ENCODE data around the gene USP3.
"Not testable (repeated sequence)": the region's sequence is repeated elsewhere in the genome, so short reads cannot be mapped to it uniquely, and the experiment has no call there.

Gene USP3

DNA sequence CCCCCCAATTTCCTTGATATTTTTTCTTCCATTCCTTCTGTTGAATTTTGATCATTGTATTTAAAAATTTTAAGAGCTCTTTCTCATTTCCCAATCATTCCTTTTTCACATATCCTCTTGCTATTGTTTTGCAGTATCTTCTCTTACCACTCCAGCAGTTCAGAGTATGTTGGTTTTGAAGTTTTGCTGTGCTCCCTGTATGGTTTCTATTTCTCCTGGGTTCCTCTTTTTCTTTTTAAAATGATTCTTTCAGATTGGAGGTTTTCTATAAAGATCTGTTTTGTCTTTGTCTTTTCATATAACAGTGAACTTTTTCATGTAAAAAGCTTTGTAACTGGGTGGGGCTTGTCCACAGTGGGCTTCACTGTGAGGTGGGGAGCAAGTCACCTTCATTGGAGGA is 12.8 kb downstream of the USP3 start:
- peak in 1 of 2 donors; percentile 60 for DNase-seq

DNA sequence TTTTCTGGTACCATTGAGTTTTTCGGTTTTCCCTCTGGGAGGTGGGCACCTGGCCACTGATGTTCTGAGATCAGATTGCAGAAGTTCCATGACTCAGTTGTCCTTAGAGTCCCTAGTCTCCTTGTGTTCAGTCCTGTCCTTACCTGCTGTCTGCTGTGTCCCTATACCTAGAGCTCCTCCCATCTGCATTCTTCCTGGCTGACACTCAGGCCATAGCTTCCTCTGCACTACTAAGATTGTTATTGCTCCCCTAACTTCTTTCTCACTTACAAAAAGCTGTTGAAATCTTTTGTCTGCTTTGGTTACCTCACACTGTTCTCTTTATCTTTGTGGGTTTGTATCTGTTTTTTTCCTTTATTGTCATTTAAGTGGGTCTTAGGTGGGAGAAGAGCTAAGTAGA is 13.2 kb downstream of the USP3 start:
- DNase-seq, result no peak

DNA sequence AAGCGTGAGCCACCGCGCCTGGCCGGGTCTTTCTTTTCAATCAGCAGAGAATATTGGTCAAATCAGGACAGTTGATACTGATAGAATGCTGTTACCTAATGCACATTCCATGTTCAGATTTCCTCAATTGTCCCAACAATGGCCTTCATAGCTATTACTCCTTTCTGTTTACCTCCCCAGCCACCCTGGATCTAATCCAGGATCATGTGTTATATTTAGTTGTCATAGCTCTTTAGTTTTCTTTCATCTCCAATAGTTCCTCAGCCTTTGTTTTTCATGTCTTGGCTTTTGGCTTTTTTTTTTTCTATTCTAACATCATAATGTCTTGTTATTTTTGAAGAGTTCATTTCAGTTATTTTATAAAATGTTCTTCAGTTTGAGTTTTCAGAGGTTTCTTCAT is 14.6 kb downstream of the USP3 start:
- DNase-seq, result no peak

DNA sequence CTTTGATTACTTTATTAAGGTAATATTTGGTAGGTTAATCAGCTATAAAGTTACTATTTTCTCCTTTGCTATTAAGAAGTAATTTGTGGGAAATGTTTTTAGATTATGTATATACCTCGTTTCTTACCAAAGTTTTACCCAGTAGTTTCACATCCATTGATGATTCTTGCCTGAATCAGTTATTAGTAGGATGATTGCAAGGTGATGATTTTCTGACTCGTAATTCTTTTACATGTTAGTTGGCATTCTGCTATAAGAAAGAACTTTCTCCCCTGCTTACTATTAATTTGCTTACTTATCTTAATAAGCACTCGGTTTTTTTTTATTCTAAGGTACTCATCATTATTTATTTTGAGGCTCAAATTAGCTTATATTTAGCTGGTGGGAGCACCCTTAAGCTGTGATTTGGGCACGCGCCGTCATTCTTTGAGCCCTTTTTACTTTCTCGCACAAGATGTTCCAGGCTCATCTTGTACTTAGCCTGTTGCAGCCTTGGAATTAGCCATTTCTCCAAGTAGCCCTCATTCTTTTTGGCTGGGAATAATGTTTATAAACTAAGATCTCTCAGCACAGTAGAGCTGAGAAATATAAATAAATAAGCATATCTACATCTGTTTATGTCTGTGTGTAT is 15.3 kb downstream of the USP3 start:
- no peak for DNase-seq

DNA sequence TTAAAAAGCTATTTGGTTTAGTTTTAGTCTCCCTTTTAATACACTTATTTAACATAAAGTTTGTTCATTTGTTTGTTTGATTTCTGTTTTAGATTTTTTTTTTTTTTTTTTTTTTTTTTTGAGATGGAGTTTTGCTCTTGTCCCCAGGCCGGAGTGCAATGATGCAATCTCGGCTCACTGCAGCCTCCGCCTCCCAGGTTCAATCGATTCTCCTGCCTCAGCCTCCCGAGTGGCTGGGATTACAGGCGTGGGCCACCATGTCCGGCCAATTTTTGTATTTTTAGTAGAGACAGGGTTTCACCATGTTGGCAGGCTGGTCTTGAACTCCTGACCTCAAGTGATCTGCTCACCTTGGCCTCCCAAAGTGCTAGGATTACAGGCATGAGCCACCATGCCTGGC is 16.1 kb downstream of the USP3 start:
- DNase-seq, result not testable (repeated sequence)

DNA sequence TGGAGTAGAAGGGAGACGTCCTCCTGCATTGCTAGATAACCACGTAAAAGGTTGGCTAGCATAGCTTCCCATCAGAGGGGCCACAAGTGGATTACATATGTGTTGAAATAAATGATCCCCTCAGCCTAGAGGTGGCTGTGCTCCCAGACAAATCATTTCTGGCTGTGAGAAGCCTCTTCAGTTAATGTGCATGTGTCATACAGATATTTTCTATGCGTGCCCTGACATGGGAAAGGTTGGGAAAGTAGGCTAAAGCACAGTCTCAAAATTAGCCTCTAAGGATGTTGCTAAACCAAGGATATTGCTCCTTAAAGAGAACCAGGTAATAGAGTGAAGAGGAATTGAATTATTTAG is 17.8 kb downstream of the USP3 start:
- DNase-seq, result no peak

DNA sequence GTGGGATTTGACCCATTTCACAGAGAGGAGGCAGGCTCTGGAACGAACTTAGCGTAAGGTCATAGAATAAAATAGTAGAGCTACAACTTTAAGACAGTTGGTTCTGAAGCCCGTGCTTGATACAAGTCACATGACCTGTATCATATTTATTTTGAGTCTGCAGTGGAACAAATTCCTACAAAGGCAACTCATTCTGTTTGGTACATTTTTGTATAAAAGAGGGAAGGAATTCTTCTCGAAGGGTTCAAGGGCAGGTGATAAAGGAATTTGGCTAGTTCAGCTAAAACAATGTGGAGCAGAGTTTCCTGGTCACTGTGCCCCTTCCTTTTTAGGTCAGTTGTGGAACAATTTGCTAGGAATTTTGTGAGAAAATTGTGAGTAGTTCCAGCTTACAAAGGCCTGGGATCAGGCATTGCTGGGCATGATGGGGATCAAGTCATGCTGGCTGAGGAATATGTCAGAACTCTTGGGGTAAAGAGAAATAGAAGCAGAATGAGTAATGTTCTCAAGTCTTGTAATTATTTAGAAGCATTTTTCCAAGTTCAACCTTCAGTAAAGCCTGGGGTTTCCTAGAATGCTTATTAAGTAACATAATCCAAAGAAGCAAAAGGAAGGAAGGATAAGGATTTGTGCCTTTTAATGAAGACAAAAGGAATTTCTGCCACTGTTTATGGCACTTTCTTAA is 19.1 kb downstream of the USP3 start:
- DNase-seq, result no peak

DNA sequence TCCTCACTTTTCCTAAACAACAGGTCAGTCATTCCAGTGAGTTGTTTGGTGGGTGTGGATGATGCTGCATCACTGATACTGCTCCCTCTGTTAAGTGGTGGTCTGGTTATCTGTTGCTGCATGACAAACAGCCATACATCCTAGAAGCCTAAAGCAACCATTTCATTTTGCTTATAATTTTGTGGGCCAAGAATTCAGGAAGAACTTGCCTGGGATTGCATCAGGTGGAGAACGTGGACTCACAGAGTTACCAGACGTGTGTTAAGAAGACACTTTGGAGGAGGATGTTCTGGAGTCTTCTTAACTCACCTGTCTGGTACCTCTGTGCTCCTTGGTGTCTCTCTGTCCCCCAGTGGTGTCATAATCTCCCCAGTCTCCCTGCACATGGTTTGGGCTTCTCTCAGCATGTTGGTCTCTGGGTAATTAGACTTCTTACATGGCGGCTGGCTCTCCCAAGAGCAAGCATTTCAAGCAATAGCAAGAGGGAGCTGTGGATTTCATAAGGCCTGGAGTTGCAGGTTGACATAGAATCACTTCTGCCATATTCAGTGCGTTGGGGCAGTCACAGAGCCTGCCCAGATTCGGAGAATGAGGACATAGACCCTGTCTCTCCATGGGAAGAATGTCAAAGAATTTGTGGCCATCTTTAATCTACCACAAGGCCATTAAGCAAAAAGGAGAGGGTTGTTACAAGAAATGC is 20.1 kb downstream of the USP3 start:
- DNase-seq, result no peak

DNA sequence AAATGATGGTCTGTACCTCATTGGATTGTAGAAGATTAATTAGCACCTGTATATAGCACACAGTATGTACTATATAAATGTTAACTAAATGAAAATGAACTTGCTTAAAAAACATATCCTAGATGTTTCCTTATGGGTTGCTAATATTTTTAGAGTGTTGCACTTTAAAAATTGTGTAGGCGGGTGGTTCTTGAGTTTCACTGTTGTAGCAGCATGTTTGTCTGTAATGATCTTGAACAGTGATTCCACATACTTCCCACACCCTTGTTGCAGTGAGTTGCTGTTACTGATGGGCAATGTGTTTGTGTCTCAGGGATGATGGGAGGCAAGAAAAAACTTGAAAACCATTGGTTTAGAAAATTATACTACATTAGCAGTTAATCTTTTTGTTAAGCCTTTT is 22.0 kb downstream of the USP3 start:
- no peak for DNase-seq

DNA sequence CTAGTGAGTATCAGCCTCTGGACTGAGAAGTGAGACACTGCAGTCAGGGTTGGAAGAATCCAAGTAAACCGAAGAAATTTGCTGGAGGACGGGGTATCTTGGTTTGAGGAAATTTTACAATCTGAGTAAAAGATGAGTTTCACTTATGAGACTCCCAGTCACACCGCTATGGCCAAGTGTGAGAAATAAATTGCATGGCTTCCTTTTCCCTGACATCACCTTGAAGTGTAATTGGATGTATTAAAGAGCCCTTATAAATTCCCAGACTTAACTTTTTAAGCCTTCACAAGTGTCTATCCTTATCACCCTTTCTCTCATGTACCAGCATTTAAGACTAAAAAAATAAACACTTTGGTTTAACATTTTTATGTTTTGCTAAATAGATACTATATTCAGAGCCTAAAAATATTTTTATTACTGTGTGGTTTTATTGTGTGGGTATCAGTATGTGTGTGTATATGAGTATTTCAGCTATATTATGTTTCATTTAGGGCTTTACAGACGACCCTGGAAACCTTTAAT is 23.8 kb downstream of the USP3 start:
- no peak for DNase-seq

DNA sequence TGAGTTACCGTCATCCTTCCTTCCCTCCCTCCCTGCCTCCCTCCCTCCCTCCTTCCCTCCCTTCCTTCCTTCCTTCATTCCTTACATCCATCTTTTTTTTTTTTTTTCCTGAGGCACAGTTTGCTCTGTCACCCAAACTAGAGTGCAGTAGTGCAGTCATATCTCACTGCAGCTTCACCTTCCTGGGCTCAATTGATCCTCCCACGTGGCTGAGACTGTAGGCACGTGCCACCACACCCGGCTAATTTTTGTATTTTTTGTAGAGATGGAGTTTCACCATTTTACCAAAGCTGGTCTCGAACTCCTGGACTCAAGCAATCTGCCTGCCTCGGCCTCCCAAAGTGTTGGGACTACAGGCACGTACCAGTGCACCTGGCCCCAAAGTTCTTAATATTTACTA is 25.8 kb downstream of the USP3 start:
- DNase-seq, result no peak

DNA sequence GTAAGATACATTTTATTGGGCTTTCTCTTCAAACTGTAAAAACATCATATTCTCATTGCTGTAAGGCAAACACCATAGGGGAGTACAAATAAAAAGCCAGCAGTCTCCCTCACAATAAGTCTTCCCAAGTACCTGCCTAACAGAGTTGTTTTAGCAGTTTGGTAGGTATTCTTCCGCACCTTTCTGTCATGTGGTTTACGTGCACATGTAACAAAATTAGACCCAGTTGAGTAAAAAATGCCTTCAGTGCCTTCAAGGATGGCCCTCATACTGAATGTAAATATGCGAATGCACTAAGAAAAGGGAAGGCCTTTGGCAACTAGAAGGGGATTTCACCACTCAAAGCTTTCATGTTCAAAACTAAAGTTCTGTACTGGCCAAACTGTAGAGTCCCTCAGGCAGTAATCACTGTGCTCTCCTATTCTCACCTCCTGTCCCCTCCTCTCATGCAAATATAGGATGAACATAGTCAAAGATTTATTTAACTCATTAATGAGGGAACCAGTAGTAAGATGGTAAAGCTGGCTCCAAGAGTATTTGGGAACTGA is 26.4 kb downstream of the USP3 start:
- DNase-seq, result no peak

DNA sequence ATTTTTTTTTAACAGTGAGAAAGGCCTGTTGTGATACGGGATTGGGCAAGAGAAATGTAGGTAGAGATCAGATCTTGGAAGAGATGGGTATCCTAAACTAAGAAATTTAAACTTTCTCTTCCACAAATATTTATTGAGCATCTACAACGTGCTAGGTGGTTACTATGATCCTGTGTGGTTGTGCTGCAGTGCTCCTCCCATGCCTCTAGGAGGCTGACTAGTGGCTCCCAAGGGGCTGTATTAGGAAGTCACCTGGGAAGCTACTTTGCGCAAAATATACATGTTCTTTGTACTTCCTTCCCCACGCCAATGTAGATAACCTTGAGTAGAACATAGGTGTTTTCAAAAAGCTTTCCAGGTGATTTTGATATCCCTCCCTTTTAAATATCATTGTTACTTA is 27.2 kb downstream of the USP3 start:
- DNase-seq, result no peak

DNA sequence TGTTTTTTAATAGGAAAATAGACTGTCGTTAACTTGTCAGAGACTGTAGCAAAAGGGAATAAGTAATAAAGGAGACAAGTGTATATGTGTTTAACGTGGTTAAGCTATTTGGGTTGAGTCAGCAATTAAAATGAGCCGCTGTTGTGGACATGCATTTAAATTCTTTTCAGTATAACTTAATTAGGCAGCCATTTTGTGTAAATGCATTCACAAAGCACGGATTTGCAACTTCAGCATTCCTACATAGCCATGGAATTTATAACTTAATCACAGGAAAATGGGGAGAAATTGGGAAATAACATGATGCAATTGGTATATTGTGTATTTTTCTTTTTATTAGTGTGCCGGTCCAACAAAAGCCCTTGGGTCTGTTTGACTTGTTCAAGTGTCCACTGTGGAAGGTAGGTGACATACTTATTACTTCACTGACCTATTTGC is 27.9 kb downstream of the USP3 start:
- no peak for DNase-seq

DNA sequence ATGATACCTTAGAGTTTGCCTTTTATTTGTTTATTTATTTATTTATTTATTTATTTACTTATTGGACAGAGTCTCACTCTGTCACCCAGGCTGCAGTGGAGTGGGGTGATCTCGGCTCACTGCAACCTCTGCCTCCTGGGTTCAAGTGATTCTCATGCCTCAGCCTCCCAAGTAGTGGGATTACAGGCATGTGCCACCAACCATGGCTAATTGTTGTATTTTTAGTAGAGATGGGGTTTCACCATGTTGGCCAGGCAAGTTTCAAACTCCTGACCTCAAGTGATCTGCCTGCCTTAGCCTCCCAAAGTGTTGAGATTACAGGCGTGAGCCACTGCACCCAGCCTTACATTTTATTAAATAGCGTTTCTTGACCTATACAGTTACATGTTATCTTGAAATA is 30.5 kb downstream of the USP3 start:
- not testable (repeated sequence) for DNase-seq

DNA sequence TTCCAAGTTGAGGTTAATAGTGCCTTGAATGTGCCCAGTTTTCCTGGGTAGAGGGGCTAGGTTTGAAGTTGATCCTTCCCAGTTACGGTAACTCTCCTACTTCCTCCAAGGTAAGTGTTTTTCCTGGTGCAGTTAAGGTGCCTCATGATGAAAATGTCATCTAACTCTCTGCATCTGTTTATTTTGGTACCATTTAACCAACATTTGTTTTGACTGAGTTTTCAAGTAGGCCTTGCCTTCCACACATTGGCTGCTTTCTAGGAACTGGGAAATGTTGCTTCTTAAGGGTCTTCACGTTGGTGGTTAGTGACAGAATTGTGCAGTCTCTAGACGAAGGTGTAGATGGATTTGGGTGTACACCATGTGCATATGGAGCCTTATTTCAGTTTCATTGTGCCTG is 31.3 kb downstream of the USP3 start:
- DNase-seq, result no peak

DNA sequence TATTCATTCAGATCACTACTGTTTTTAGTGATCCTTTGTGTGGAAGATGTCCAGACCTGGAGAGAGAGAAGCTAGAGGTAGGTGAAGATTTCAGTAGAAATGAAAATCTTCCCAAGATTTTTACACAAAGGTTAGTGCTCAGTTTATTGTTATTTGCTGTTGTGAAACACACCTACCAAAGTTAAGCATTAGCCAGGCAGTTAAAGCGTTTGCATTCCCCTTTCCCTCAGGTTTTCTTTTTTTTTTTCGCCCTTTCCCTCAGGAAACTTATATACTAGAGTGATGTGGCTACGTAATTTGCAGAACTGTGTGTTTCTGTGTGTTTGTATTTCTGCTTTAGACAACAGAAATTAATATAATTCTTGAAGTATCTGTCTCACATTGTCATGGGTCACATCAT is 34.5 kb downstream of the USP3 start:
- DNase-seq, result no peak

DNA sequence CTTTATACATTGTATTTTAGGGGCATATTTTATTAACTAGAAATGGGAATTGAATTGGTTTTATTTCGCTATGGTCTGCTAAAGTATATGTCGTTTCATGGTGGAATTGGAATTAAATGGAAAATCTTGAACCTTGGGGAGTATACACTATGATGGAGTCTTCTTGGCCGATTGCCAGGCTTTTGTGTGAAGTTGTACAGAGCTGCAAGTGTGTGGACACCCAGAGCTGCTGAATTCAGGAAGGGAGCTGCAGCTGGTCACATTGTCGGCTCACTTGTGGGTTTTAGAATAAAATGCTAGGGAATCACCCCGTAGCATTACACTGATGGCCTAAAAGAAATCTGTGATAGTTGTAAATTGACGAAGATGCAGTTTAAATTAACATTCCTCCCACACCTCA is 35.1 kb downstream of the USP3 start:
- DNase-seq, result no peak

DNA sequence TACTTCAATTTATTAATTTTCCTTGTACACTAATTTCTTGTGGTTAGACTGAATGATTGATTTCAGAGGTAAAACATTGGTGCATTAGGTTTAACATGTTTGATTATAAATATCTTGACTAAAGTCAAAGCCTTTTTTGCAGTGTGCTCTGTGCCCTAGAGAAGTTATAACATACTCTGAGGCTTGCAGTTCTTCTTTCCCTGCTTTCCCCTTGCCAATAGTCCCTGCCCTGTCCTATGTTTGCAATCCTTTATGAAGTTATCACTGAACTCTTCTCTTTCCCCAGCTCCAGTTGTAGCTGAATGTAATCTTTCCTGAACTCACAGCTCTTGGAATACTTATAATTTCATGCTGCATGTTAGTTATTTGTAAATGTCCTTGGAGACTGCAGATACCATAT is 35.6 kb downstream of the USP3 start:
- no peak for DNase-seq

DNA sequence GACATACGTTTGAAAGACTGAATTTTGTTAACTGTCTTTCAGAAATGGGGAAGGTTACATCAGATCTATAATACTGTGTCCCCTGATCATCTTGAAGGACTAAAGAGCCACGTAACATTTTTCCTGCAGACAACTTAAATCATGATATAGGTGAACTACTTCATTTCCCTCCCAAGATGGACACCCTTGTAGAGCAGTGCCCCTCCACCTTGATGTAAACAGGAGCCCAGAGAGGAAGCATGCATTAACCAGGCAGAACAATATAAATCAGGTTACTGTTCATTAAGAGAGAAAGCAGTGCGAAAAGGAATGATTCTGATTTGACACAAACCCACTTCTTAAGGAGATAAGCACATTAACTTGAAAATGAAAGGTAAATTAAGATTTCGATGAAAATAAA is 36.1 kb downstream of the USP3 start:
- no peak for DNase-seq

DNA sequence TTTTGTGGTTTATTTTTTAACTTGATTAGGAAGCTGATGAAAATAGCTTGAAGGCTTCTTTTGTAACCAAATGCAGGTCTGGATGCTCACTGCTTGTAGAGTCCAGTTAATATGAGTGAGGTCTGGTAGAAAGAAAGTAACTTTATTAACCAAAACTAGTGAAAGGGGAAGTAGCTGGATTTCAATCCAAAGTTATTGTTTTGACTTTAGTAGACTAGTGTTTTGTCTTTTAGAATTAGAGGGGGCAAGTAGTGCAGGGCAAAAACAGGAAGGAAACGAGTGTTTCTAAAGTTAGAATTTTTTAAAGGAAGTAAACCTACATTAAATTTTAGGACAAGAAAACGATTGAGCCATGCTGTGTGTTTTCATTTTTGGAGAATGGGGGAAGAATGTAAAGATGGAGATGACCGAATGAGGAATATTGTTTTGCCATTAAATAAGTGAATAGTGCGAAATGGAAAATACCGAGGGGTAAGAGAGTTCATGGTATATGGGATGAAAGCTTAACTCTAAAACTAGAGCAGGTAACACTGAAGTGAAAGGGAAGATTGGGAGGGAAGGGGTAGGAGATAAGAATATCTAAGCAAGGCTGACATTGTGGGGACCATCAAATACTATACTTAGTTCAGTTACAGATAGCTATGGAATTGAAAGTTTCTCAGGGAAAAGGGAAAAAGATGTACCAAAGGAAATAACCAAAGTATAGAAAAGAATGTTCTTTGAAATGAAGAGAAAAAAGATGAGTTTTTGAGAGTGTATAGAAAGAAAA is 40.0 kb downstream of the USP3 start:
- peak in 1 of 2 donors; percentile 94 for DNase-seq

DNA sequence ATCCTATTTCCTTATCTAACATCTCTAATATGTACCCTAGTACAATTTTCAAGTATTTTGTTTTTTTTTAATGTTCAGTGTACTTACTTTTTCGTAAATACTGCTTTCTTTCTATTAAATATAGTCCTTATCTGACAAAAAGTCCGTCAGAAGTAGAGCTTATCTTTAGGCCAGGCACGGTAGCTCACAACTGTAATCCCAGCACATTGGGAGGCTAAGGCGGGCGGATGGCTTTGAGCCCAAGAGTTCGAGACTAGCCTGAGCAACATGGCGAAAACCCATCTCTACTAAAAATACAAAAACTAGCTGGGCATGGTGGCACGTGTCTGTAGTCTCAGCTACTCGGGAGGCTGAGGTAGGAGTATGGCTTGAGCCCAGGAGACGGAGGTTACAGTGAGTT is 41.1 kb downstream of the USP3 start:
- no peak for DNase-seq

DNA sequence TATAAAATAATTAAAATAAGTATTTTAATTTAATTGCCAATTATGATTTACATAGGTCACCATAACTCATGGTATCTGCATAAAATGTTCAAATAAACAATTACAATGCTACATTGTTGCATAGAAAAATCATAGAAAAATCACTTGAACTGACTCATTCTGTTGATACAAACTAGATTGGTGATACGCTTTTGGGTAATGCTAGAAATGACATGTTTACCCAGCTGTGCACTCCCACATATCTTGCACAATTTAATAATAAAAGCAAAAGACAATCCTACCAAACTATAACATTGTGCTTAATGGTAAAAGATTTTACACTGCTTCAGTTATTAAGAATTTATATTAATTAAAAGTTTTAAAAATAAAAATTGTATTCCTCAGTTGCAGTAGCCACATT is 47.0 kb downstream of the USP3 start:
- no peak for DNase-seq
